Loucy (cell line): Measurements from ENCODE around the gene SCAMP1.

Source experiments
- H2AFZ ChIP-seq: fragments of 200-600 bp; sonication (generic); 2 replicates; pipeline ENCODE4 v1.6.0; 2016; ENCODE audit warnings: antibody characterized with exemption, mild to moderate bottlenecking, low read length, moderate library complexity
- H3F3A ChIP-seq: fragments of 200-600 bp; 2 replicates; pipeline ENCODE4 v1.6.0; 2016; ENCODE audit warnings: antibody characterized with exemption, low read depth, mild to moderate bottlenecking
- H3K27me3 ChIP-seq: fragments of 200-600 bp; sonication (generic); 2 replicates; pipeline ENCODE4 v1.6.1; 2014; ENCODE audit warnings: low read length, mild to moderate bottlenecking; ENCODE audit not compliant: insufficient read depth, poor library complexity, severe bottlenecking
- H3K36me3 ChIP-seq: fragments of 200-600 bp; sonication (generic); 2 replicates; pipeline ENCODE4 v1.6.1; 2016; ENCODE audit warnings: low read length; ENCODE audit not compliant: insufficient read depth
- H3K4me1 ChIP-seq: fragments of 200-600 bp; sonication (generic); 2 replicates; pipeline ENCODE4 v1.5.1; 2014; ENCODE audit warnings: low read length, mild to moderate bottlenecking; ENCODE audit not compliant: insufficient read depth, poor library complexity, severe bottlenecking
- H3K4me2 ChIP-seq: fragments of 200-600 bp; sonication (generic); 2 replicates; pipeline ENCODE4 v1.6.0; 2014; ENCODE audit warnings: antibody characterized with exemption, low read length, low read depth, mild to moderate bottlenecking; ENCODE audit not compliant: poor library complexity, severe bottlenecking
- H3K4me3 ChIP-seq: fragments of 200-600 bp; sonication (generic); 2 replicates; pipeline ENCODE4 v1.5.1; 2014; ENCODE audit warnings: low read length, mild to moderate bottlenecking, mixed read lengths; ENCODE audit not compliant: poor library complexity, severe bottlenecking
- H3K79me2 ChIP-seq: fragments of 200-600 bp; sonication (generic); 2 replicates; pipeline ENCODE4 v1.6.1; 2014; ENCODE audit warnings: low read length; ENCODE audit not compliant: insufficient read depth
- H3K9ac ChIP-seq: fragments of 200-600 bp; sonication (generic); 2 replicates; pipeline ENCODE4 v1.6.0; 2014; ENCODE audit warnings: mild to moderate bottlenecking, low read depth, low read length, moderate library complexity; ENCODE audit not compliant: poor library complexity, severe bottlenecking
- H3K9me2 ChIP-seq: fragments of 200-600 bp; sonication (generic); replicated peaks from 2 replicates; pipeline ENCODE4 v1.6.1; 2016; ENCODE audit warnings: low read depth, low read length, mixed read lengths
- H3K9me3 ChIP-seq: fragments of 200-600 bp; sonication (generic); 2 replicates; pipeline ENCODE4 v1.6.1; 2014; ENCODE audit warnings: mild to moderate bottlenecking, antibody characterized with exemption, low read length, low read depth; ENCODE audit not compliant: insufficient read depth
- H4K20me1 ChIP-seq: fragments of 200-600 bp; sonication (generic); 2 replicates; pipeline ENCODE4 v1.6.0; 2014; ENCODE audit warnings: antibody characterized with exemption, low read length, mild to moderate bottlenecking; ENCODE audit not compliant: insufficient read depth, poor library complexity, severe bottlenecking
- CTCF ChIP-seq: fragments of 200-600 bp; sonication (generic); conservative IDR thresholded peaks from 2 replicates; pipeline ENCODE4 v1.5.1; 2014; ENCODE audit warnings: mild to moderate bottlenecking, antibody characterized with exemption, low read length
- EZH2phosphoT487 ChIP-seq: fragments of 200-600 bp; IDR thresholded peaks from 2 replicates; pipeline ENCODE4 v1.6.1; 2018; ENCODE audit warnings: antibody characterized with exemption, mild to moderate bottlenecking, moderate library complexity, borderline replicate concordance

SCAMP1 gene

DNA sequence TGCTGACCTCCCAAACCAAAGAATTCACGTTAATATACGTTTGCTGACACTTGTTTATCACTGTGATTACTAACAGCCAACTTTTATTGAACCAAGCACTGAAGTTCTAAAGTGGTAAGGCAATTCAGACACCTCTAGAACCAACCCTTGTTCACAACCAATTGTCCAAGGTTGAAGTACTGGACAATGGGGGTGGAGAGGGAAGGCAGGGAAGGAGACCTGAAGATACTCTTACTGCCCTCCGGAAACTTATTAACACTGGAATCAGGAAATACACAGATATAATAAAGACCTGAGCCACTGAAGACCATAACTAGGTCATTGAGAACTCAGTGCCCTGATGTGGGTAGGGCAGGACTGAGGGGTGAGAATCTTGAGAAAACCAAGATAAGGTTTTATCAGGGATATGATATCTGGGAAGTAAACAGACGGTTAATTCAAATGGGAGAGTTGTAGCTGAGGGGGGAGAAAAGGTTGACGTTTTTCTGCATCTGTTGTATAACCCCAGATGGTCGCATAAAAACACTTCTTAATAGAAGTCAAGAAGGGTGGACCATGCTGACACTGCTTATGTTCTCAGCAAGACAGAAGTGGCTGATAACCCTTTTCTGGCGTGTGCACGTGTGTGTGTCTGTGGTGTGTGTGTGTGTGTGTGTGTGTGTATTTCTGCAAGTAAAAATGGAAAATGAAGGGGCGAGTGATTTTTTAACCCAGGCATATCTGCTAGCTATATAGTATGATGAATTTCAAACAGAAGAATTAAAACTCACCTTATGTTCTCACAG is 162.3 kb downstream of the SCAMP1 start:
- H3K27me3 ChIP-seq: no peaks in the 10 kb centered on the region
- TF ChIP-seq EZH2phosphoT487: no peak
- TF ChIP-seq CTCF: no peak
- no peaks in the 10 kb centered on the region for H3K4me1 ChIP-seq
- H3K9me2 ChIP-seq: no peaks in the 10 kb centered on the region
- no peaks in the 10 kb centered on the region for H3F3A ChIP-seq
- no peaks in the 10 kb centered on the region for H3K9me3 ChIP-seq
- H3K9ac ChIP-seq: no peak overlapping the region
- no peak overlapping the region for H3K4me2 ChIP-seq
- H3K36me3 ChIP-seq: no peaks in the 10 kb centered on the region
- no peaks in the 10 kb centered on the region for H3K79me2 ChIP-seq
- no peak overlapping the region for H2AFZ ChIP-seq
- no peaks in the 10 kb centered on the region for H4K20me1 ChIP-seq
- H3K4me3 ChIP-seq: no peak overlapping the region

GRCh38 chr5:78523314-78524193 is 163.1 kb downstream of the SCAMP1 start:
- H3K9me2 ChIP-seq: no peaks in the 10 kb centered on the region
- H3K4me2 ChIP-seq: no peak overlapping the region
- H2AFZ ChIP-seq: no peak overlapping the region
- no peaks in the 10 kb centered on the region for H3K4me1 ChIP-seq
- H3F3A ChIP-seq: no peaks in the 10 kb centered on the region
- H3K9ac ChIP-seq: no peak overlapping the region
- no peaks in the 10 kb centered on the region for H3K9me3 ChIP-seq
- TF ChIP-seq CTCF: no peak
- TF ChIP-seq EZH2phosphoT487: no peak
- no peaks in the 10 kb centered on the region for H3K79me2 ChIP-seq
- no peaks in the 10 kb centered on the region for H4K20me1 ChIP-seq
- H3K27me3 ChIP-seq: no peaks in the 10 kb centered on the region
- H3K4me3 ChIP-seq: no peak overlapping the region
- no peaks in the 10 kb centered on the region for H3K36me3 ChIP-seq

DNA sequence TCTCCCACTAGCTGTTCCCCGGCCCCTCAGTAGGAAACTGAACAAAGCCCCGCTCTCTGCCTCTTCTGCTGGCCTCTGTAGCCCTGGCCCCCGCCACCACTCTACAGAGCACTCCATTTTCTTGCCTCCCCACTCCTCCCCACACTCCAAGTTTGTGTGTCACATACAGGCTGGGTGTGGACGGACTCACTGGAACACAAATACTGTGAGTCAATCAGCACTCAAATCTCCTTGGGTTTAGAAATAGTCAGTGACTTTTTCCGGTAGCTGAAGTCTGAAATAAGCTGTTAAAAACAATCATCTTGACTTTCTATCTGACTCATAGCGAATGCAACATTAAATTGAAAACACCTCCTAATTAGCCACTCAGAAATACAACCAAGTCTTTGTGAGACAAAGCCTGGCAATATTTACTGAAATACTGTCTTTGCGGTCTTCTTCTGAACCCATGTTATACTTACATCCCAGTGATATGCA is 165.7 kb downstream of the SCAMP1 start:
- Histone ChIP-seq H4K20me1 (no peaks in the 10 kb centered on the region), H3K36me3 (no peaks in the 10 kb centered on the region), H3F3A (no peaks in the 10 kb centered on the region), H3K4me1 (no peaks in the 10 kb centered on the region), H3K4me3 (no peak overlapping the region), H3K9me3 (no peaks in the 10 kb centered on the region), H2AFZ (no peak overlapping the region), H3K27me3 (no peaks in the 10 kb centered on the region), H3K9ac (no peak overlapping the region), H3K9me2 (no peaks in the 10 kb centered on the region), H3K79me2 (no peaks in the 10 kb centered on the region), H3K4me2 (no peak overlapping the region)
- no peak for TF ChIP-seq CTCF
- TF ChIP-seq EZH2phosphoT487: no peak
